GM12872 (cell line): ENCODE measurements around the gene DNAH6.

Experiments
- CTCF ChIP-seq: IDR thresholded peaks from 3 replicates; pipeline ENCODE4 v1.5.1; 2011; ENCODE audit warnings: low read depth, mild to moderate bottlenecking, low read length, moderate library complexity; ENCODE audit not compliant: insufficient read depth

The DNAH6 gene

GRCh38 chr2:84716564-84716963 is 200.3 kb downstream of the DNAH6 start:
- TF ChIP-seq CTCF = no peak

GRCh38 chr2:84717302-84717701 is 201.0 kb downstream of the DNAH6 start:
- no peak for TF ChIP-seq CTCF

- no peak for TF ChIP-seq CTCF
Measured at GRCh38 chr2:84719434-84719833, 203.1 kb downstream of the DNAH6 start.

- no peak for TF ChIP-seq CTCF
Measured at GRCh38 chr2:84723831-84724230, 207.5 kb downstream of the DNAH6 start.

- no peak for TF ChIP-seq CTCF
Measured at GRCh38 chr2:84725717-84726116, 209.4 kb downstream of the DNAH6 start.

- no peak for TF ChIP-seq CTCF
Measured at GRCh38 chr2:84727315-84727714, 211.0 kb downstream of the DNAH6 start.

GRCh38 chr2:84729224-84729623 is 212.9 kb downstream of the DNAH6 start:
- TF ChIP-seq CTCF = no peak

- no peak for TF ChIP-seq CTCF
Measured at GRCh38 chr2:84731185-84731584, 214.9 kb downstream of the DNAH6 start.
